Esophagus muscularis mucosa (tissue), 4 donors: Measurements from ENCODE around the gene SULF2.

ENCODE experiments used
- CTCF ChIP-seq, 3 experiments: fragments of 200-600 bp in 2 of 3; fragments of 450-650 bp in 1 of 3; sonication (generic) in 2 of 3; IDR thresholded peaks; one replicate each; pipeline ENCODE4 v1.5.1; 2017 to 2019; ENCODE audit warnings: antibody characterized with exemption in 3 of 3, mild to moderate bottlenecking in 2 of 3, moderate library complexity in 1 of 3
- EP300 ChIP-seq: sonication (generic); formaldehyde crosslinking; IDR thresholded peaks from one replicate; pipeline ENCODE4 v1.6.1; 2017; ENCODE audit warnings: antibody characterized with exemption
- POLR2A ChIP-seq: fragments of 450-650 bp; IDR thresholded peaks from one replicate; pipeline ENCODE4 v1.6.1; 2017; ENCODE audit warnings: antibody characterized with exemption, moderate library complexity, mild to moderate bottlenecking, low read depth
- POLR2AphosphoS5 ChIP-seq, 2 donors: sonication (generic); formaldehyde crosslinking; IDR thresholded peaks; one replicate each; pipeline ENCODE4 v1.6.1; 2017; ENCODE audit warnings: antibody characterized with exemption in 2 of 2

DNA sequence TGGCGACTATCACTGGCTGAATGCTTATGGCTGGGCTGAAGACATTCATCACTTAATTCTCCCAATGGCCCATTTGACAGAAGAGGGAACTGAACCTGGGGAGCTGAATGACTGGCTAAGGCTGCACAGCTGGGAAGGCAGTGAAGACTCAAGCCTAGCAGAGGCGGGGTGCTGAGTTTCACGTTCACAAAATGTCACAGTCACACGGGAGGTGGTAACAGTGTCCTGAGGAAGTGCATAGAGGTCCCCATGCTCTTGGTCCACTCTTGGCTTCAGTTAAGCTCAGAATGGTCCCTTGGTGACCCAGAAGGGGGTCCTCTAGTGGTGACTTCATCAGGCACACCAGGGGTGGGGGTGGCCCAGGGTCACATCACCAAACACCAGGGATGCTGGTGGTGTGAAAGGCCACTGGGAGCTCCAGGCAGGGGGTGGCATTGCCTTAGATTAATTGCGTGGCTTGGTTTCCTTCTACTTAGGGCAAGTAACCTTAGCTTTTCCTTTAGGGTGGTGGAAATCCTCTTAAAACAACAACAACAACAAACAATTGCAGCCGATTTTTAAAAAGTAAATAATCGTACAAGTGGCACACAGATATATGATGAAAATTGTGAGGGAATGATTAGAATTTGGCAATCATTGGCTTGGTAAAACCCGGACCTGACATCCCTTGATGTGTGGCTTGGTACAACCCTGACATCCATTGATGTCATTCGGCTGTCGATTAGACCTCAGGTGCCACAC lies 45.0 kb downstream of the SULF2 start:
- TF ChIP-seq CTCF (IDR thresholded peaks at IDR 0.05): no peak
- TF ChIP-seq POLR2AphosphoS5 (IDR thresholded peaks at IDR 0.05): no peak
- TF ChIP-seq POLR2A: no peak
- TF ChIP-seq EP300: no peak
